Stimulated activated CD4-positive, alpha-beta T cell treated with anti-CD3 and anti-CD28 coated beads, Interleukin-2, amount 100 ng/mL, for 24 hours (primary cell): Measurements from ENCODE around the gene HDAC11.
"Not testable (repeated sequence)": the region's sequence is repeated elsewhere in the genome, so short reads cannot be mapped to it uniquely, and the experiment has no call there.

Experiments
- DNase-seq, 2 donors: peaks; one replicate each; pipeline ENCODE4 v3.0.0-alpha.2; 2020

HDAC11 gene

DNA sequence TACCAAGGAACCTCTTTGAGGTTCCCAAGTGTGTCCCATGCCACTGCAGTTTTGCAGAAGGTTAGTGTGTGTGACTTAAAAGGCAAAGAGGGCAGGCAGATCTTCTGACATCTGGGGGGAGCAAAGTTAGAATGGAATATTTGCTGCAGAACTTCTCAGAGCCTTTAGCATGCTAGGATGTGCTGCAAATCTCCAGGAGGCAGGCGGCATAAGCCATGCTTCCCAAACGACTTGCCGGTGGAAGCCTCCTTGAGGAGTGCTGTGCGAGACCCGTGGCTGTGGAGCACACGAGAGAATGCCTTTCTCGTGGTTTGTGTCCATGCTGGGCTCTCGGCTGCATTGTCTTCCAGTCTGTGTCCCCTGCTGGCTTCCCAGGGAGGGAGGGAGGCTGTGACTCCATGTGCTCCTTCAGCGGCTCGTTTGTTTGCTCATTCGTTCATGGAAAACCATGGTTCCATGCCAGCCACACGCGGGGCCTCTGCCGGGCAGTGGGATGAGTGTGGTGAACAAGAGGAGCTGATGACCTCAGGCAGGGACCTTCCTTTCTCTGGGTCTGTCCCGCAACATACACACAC lies 13.8 kb downstream of the HDAC11 start:
- no peak for DNase-seq

DNA sequence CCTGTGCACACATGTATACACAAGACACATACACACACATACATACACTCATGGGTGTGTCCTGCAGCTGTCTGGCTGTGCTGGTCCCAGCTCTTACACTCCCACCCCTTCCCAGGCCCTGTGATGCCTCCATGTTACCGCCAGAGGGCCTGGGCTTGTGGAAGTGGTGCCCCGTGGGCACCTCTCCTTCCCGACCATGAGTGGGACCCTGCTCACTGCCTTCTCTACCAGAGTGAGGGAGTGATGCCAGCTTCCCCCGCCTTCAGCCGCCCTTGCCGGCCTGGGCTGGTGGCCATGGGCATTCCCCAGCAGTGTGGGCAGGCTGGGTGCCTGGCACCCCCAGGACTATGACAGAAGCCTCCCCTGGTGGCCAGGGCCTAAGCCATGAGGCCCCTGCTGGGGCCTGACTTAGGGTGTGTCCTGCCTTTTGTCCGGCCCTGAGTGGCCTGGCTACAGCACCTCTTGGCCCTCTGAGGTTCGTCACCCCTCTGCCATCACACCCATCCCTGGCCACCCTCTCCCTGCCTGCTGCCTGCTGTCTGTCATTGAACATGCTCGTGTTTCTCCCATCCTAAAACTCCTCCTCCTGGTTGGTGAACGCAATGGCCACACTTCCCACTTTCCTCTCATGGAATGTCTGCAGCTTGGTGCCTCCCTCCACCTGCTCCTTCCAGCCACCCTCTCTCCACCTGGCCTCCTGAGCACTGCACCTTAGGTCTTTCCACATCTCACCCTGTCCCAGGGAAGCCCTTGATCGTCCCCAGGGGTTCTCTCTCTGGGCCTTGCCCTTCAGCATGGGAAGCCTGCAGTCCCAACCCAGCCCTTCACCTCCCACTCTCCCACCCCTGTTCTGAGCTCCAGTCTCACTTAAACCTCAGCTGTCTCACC lies 14.6 kb downstream of the HDAC11 start:
- DNase-seq: peak in 1 of 2 donors; percentile 25

GRCh38 chr3:13495351-13495813 lies 15.3 kb downstream of the HDAC11 start:
- no peak for DNase-seq

GRCh38 chr3:13495921-13496723 lies 16.0 kb downstream of the HDAC11 start:
- DNase-seq: peak; percentile 73 to 77

GRCh38 chr3:13496879-13497278 lies 16.8 kb downstream of the HDAC11 start:
- DNase-seq: no peak

DNA sequence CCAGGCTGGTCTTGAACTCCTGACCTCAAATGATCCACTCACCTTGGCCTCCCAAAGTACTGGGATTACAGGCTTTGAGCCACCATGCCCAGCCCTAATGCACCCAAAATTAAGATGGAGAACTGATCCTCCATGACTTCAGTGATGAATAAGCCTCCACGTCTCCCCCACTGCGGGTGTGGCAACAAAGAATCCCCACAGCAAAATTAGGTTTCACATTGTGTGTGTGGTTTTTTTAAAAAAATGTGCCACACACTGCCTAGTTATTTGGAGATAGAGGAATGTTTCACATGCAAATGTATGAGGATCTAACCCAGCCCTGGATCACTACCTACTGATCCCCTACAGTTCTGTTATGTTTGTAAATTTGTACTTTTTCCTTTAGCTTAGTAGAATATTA lies 17.3 kb downstream of the HDAC11 start:
- no peak for DNase-seq

DNA sequence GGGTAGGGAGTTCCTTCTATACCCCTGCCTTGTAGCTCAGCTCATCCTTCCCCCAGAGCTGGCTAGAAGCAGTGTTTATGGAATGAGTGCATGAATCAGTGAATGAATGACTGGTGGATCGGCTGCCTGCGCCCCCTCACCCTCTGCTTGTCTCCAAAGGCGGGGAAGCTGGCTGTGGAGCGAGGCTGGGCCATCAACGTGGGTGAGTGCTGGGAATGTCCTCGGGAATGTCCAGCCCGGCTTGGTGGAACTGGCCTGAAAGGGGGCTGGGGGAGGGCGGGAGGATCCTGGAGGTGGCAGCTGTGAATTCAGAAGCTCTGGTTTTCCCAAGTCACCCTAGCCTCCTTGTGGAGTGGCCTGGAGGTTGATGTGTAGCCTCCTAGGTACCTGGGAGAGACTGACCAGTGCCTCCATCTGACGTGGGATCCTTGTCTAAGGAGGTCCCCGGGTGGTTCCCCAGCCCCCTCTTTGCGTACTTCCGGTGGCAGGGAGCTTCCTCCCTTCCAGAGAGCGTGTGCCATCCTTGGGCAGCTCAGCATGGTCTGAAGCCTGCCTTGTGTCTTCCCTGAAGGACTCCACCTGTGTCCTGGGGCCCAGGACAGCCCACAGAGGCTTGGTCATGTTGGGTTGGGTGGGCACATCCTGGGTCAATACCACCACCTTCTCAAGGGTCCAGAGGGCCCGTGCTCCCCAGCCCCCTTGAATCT lies 18.4 kb downstream of the HDAC11 start:
- DNase-seq: no peak

GRCh38 chr3:13499246-13499645 lies 19.1 kb downstream of the HDAC11 start:
- not testable (repeated sequence) for DNase-seq

- DNase-seq: no peak
These were observed 20.2 kb downstream of the HDAC11 start for GRCh38 chr3:13500133-13500885.

DNA sequence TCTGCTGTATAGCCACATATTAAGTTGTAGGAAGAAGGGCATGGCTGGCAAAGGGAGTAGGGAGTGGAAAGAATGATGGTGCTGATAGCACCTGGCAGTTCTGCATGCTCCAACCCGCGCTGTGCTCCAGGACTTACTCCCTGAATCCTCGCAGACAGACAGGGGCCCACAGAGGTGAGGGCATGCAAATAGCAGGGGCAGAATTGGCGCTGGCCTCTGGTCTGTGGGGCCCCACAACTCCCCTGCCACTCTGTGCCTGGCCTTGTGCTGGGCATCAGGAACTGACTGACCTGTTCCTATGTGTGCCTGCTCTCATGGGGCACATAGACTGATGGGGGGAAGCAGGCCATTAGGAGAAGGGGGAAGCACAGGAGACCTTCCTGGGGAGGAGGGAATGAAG lies 20.9 kb downstream of the HDAC11 start:
- no peak for DNase-seq

DNA sequence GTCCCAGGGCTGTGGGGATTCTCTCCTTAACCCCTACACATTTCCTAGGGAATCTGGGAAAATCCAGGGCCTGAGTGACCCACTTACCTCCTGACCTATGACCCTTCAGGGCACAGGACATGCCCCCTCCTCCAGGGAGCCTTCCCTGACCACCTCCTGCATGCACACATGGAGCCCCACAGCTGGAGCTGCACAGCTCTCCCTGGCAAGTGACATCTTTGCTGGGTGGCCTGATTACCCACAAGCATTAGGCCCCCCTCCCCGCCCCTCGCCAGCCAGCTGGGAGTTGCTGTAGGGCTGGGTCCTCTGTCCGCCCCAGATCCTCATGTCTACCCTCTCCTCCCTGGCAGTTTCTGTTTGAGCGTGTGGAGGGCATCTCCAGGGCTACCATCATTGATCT lies 21.4 kb downstream of the HDAC11 start:
- no peak for DNase-seq

DNA sequence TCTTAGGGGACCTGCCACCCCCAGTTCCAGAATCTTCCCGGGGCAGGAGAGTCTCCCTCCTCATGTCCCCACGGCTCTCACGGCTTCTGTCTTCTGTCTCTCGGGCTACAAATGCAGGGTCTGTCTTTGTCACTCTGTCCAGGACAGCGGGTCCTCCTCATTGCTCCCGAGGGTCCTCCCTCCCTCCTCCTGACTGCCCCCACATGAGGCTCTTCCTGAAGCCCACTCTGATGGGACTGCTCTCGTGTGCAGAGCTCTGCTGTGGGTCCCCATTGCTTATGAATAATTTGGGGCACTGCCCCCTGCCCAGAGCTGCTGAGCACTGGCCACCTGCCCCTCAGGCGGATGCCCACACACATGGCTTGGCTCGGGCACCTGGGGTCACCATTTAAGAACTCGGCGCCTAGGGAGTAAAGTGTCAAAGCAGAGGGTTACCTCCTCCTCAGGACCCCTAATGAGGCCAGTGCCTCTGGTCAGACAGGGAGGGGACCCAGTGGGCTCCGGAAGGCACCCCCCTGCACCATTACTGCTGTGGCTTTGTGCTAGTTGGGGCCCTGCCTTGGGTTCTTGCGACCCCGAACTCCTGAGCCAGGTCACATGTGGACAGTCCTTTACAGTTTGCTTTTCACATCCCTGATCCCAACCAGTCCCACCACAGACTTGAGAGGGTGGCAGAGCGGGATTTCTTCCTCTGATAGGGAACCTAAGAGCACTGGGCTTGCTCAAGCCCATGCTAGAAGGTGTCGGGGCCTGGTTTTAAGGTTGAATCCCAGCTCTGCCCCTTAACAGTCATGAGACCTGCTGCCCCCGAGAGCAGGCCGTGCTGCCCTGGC lies 22.1 kb downstream of the HDAC11 start:
- no peak for DNase-seq

DNA sequence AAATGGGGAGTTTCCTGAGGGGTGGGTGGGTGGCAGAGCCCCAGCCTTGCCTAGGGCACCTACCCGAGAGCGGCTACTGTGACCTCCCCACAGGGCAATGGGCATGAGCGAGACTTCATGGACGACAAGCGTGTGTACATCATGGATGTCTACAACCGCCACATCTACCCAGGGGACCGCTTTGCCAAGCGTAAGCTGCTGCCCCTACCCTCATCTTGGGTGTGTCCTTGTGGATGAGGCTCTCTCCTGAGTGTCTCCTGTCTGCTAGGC lies 22.6 kb downstream of the HDAC11 start:
- no peak for DNase-seq

GRCh38 chr3:13504161-13504831 lies 24.2 kb downstream of the HDAC11 start:
- no peak for DNase-seq

- DNase-seq: no peak
These were observed 25.3 kb downstream of the HDAC11 start for GRCh38 chr3:13505147-13506130.

DNA sequence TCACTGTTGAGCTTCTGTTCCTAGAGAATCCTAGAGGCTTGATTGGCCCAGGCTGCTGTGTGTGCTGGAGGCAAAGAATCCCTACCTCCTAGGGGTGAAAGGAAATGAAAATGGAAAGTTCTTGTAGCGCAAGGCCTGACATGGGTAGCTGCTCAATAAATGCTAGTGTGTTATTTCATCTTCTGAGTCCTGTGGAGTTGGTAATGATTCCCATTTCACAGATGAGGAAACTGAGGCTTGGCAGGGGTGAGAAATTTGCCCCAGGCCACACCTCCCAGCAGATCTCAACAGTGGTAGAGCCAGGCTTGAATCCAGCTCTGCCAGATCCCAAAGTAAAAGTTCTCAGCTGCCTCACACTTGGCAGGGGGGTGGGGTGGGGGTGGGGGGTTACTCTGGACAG lies 26.1 kb downstream of the HDAC11 start:
- DNase-seq: no peak

GRCh38 chr3:13506680-13507079 lies 26.6 kb downstream of the HDAC11 start:
- no peak for DNase-seq

GRCh38 chr3:13507247-13507569 lies 27.1 kb downstream of the HDAC11 start:
- DNase-seq: no peak

DNA sequence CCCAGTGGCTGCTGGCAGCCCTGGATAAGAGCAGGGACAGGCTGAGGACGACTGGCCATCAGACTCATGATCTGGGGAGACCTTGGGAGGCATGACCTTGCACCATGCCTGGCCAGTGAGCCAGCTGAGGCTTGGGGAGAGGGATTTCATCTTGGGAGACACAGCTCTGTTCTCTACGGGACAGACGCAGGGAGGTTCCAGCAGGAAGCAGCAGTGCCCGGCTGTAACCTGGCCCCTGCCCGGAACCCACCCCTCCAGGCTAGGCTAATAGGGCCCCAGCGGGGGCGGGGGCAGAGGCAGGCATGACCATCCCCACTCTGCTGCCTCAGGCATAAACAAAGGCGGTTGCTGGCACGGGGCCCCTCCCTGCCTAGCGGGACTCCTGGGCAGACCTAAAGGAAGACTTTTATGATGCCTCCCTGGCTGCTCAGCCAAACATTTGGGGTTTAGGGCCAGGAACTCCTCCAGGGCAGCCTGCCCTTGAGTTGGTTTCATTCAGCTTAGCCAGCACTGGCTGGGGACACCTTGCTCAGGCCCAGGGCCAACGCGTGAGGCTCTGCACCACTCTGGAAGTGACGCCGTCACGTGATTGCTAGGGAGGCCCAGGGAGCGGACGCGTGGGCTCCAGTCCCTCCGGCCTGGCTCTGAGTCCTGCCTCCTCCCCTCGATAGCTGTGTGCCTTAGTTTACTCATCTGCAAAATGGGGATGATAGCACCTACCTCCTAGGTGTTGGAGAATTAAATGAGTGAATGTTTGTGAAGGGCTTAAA lies 27.6 kb downstream of the HDAC11 start:
- DNase-seq: no peak
